ENCODE measurements around the gene CCDC13.

CCDC13 gene

GRCh38 chr3:42795621-42796181 is 22.6 kb upstream of the CCDC13 start:
- no peak for DNase-seq

GRCh38 chr3:42790714-42791229 is 17.7 kb upstream of the CCDC13 start:
- DNase-seq, result peak; percentile 4

GRCh38 chr3:42786631-42787030 is 13.6 kb upstream of the CCDC13 start:
- no peak for DNase-seq

- no peak for DNase-seq
Measured at GRCh38 chr3:42786212-42786611, 13.2 kb upstream of the CCDC13 start.

- peak; percentile 54 for DNase-seq
Measured at GRCh38 chr3:42780892-42781700, 8.0 kb upstream of the CCDC13 start.

GRCh38 chr3:42780398-42780797 is 7.3 kb upstream of the CCDC13 start:
- DNase-seq, result no peak

GRCh38 chr3:42778644-42779043 is 5.6 kb upstream of the CCDC13 start:
- DNase-seq, result no peak

- no peak for DNase-seq
Measured at GRCh38 chr3:42773409-42773751, 327 bp upstream of the CCDC13 start.

GRCh38 chr3:42771271-42771670 is 1.8 kb downstream of the CCDC13 start:
- DNase-seq, result no peak

GRCh38 chr3:42769477-42770131 is 3.4 kb downstream of the CCDC13 start:
- no peak for DNase-seq

- no peak for DNase-seq
Measured at GRCh38 chr3:42764561-42765295, 8.3 kb downstream of the CCDC13 start.

- DNase-seq, result no peak
Measured at GRCh38 chr3:42764115-42764514, 8.9 kb downstream of the CCDC13 start.

- DNase-seq, result no peak
Measured at GRCh38 chr3:42763021-42763420, 10.0 kb downstream of the CCDC13 start.

GRCh38 chr3:42762046-42762724 is 10.9 kb downstream of the CCDC13 start:
- DNase-seq, result no peak

- no peak for DNase-seq
Measured at GRCh38 chr3:42758126-42758525, 14.9 kb downstream of the CCDC13 start.

- no peak for DNase-seq
Measured at GRCh38 chr3:42756681-42757213, 16.3 kb downstream of the CCDC13 start.

- DNase-seq, result no peak
Measured at GRCh38 chr3:42755681-42756578, 17.1 kb downstream of the CCDC13 start.

GRCh38 chr3:42753757-42754156 is 19.3 kb downstream of the CCDC13 start:
- DNase-seq, result no peak

- no peak for DNase-seq
Measured at GRCh38 chr3:42752961-42753360, 20.1 kb downstream of the CCDC13 start.

- DNase-seq, result no peak
Measured at GRCh38 chr3:42752441-42752840, 20.6 kb downstream of the CCDC13 start.

- no peak for DNase-seq
Measured at GRCh38 chr3:42751609-42752008, 21.4 kb downstream of the CCDC13 start.

All from NCI-H2227 treated with DMSO at 0.1 percent for 48 hours (cell line).